Gastrocnemius medialis (tissue), 4 donors: ENCODE data around the gene CLEC4C. TPM values are rescaled to one million over a fixed set of nuclear protein-coding genes. Genes with fewer than 3 reads are reported as not detected.
"Not testable (repeated sequence)": the region's sequence is repeated elsewhere in the genome, so short reads cannot be mapped to it uniquely, and the experiment has no call there.

Experiments used
- ATAC-seq, 2 donors: fragments of 150-250 bp; one replicate each; pipeline ENCODE4 v1.9.1; 2016
- DNase-seq, 2 donors: peaks; one replicate each; pipeline ENCODE4 v3.0.0-alpha.2; 2019
- H3K27ac ChIP-seq, 4 donors: fragments of 200-600 bp; sonication (generic); 1 replicate in 1 of 4; 2 replicates in 3 of 4; pipeline ENCODE4 v1.5.1; 2016 to 2018; ENCODE audit warnings: mild to moderate bottlenecking in 2 of 4, moderate library complexity in 1 of 4
- H3K27me3 ChIP-seq, 3 donors: fragments of 200-600 bp; sonication (generic) in 2 of 3; 1 replicate in 1 of 3; 2 replicates in 2 of 3; pipeline versions ENCODE4 v1.5.1 to v1.6.0; 2016 to 2019; ENCODE audit warnings: mild to moderate bottlenecking in 1 of 3, moderate library complexity in 1 of 3
- H3K36me3 ChIP-seq, 2 donors: fragments of 200-600 bp; sonication (generic) in 1 of 2; one replicate each; pipeline ENCODE4 v1.5.1; 2017 to 2018
- H3K4me1 ChIP-seq, 2 donors: fragments of 200-600 bp; sonication (generic) in 1 of 2; one replicate each; pipeline ENCODE4 v1.5.1; 2016 to 2017; ENCODE audit warnings: mild to moderate bottlenecking in 2 of 2
- H3K4me3 ChIP-seq, 4 donors: fragments of 200-600 bp; sonication (generic) in 3 of 4; 1 replicate in 1 of 4; 2 replicates in 3 of 4; pipeline ENCODE4 v1.5.1; 2016 to 2019; ENCODE audit warnings: mild to moderate bottlenecking in 2 of 4
- H3K9me3 ChIP-seq, 3 donors: fragments of 200-600 bp; sonication (generic) in 2 of 3; 1 replicate in 1 of 3; 2 replicates in 2 of 3; pipeline ENCODE4 v1.5.1; 2016 to 2019
- CTCF ChIP-seq, 5 experiments: fragments of 450-650 bp in 3 of 5; fragments of 200-600 bp in 2 of 5; sonication (generic) in 2 of 5; IDR thresholded peaks in 4 of 5; conservative IDR thresholded peaks in 1 of 5; 1 replicate in 4 of 5; 2 replicates in 1 of 5; pipeline ENCODE4 v1.5.1; 2016 to 2019; ENCODE audit warnings: antibody characterized with exemption in 5 of 5, mild to moderate bottlenecking in 3 of 5, moderate library complexity in 3 of 5
- POLR2A ChIP-seq, 2 donors: fragments of 450-650 bp; IDR thresholded peaks; one replicate each; pipeline ENCODE4 v1.6.1; 2017; ENCODE audit warnings: antibody characterized with exemption in 2 of 2, mild to moderate bottlenecking in 2 of 2, moderate library complexity in 2 of 2
- in situ Hi-C, 4 donors: fragments of 200-750 bp; cut with MboI; loops; one replicate each; pipeline versions ENCODE4 v1.15.0 to v1.8.0; 2017; ENCODE audit warnings: low sequenced_read_pairs in 4 of 4
- intact Hi-C: fragments of 100-400 bp; cut with DNase I; formaldehyde crosslinking; loops from one replicate; pipeline ENCODE4 v1.15.1; 2023; ENCODE audit warnings: low total_unique reads
- total RNA-seq, 4 donors: library from RNA; depleted of rRNA; stranded (reverse); fragments of >200 nt; gene quantifications; one replicate each; pipeline versions ENCODE4 v1.1.0 to v1.2.3, GENCODE V29; 2016

Gene CLEC4C
- total RNA-seq, 4 donors from 2014 or later: not detected

DNA sequence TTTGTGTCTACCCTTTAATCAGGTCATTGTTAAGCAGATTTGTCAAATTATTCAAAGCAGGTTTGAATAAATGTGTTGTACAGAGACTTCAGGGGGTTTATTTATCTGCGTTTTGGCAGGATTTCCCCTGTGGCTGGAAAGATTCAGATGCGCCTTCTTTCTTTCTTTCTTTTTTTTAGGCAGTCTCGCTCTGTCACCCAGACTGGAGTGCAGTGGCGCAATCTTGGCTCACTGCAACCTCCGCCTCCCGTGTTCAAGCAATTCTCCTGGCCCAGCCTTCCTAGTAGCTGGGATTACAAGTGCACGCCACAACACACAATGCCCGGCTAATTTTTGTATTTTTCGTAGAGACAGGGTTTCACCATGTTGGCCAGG lies 11.6 kb upstream of the CLEC4C start:
- H3K36me3 ChIP-seq: no peaks in the 10 kb centered on the region
- DNase-seq (no peak), ATAC-seq (no peak)
- H3K9me3 ChIP-seq: no peaks in the 10 kb centered on the region
- TF ChIP-seq CTCF (IDR thresholded peaks at IDR 0.05 in 4 of 5, conservative IDR thresholded peaks at IDR 0.05 in 1 of 5) (no peak), POLR2A (IDR thresholded peaks at IDR 0.05) (no peak)
- intact Hi-C loops: no loop called here
- H3K4me1 ChIP-seq: no peaks in the 10 kb centered on the region
- H3K4me3 ChIP-seq: no peak overlapping the region
- no peaks in the 10 kb centered on the region for H3K27me3 ChIP-seq
- H3K27ac ChIP-seq: no peak overlapping the region
- in situ Hi-C loops: no loop called here

GRCh38 chr12:7756993-7757392 lies 9.8 kb upstream of the CLEC4C start:
- no peak for TF ChIP-seq CTCF (IDR thresholded peaks at IDR 0.05 in 4 of 5, conservative IDR thresholded peaks at IDR 0.05 in 1 of 5)
- TF ChIP-seq POLR2A (IDR thresholded peaks at IDR 0.05): no peak
- intact Hi-C loops (no loop called here), in situ Hi-C loops (no loop called here)
- DNase-seq: no peak
- Histone ChIP-seq H3K9me3 (no peaks in the 10 kb centered on the region), H3K4me1 (no peaks in the 10 kb centered on the region), H3K4me3 (no peak overlapping the region), H3K27me3 (no peaks in the 10 kb centered on the region), H3K36me3 (no peaks in the 10 kb centered on the region), H3K27ac (no peak overlapping the region)
- ATAC-seq: no peak

DNA sequence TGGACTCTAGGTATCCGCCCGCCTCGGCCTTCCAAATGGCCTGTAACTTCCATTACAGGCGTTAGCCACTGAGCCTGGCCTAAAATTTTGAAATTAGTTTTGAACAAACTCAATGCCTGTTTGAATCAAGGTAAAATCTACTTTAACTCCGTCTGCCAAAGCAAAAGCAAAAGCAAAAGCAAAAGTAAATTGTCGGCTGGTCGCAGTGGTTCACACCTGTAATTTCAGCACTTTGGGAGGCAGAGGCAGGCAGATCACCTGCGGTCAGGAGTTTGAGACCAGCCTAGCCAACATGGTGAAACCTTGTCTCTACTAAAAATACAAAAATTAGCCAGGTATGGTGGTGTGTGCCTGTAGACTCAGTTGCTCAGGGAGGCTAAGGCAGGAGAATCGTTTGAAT lies 8.5 kb upstream of the CLEC4C start:
- H3K4me1 ChIP-seq, intact Hi-C loops, H3K27me3 ChIP-seq, in situ Hi-C loops, ATAC-seq, H3K9me3 ChIP-seq, H3K36me3 ChIP-seq, H3K4me3 ChIP-seq, DNase-seq, H3K27ac ChIP-seq: not testable (repeated sequence)

DNA sequence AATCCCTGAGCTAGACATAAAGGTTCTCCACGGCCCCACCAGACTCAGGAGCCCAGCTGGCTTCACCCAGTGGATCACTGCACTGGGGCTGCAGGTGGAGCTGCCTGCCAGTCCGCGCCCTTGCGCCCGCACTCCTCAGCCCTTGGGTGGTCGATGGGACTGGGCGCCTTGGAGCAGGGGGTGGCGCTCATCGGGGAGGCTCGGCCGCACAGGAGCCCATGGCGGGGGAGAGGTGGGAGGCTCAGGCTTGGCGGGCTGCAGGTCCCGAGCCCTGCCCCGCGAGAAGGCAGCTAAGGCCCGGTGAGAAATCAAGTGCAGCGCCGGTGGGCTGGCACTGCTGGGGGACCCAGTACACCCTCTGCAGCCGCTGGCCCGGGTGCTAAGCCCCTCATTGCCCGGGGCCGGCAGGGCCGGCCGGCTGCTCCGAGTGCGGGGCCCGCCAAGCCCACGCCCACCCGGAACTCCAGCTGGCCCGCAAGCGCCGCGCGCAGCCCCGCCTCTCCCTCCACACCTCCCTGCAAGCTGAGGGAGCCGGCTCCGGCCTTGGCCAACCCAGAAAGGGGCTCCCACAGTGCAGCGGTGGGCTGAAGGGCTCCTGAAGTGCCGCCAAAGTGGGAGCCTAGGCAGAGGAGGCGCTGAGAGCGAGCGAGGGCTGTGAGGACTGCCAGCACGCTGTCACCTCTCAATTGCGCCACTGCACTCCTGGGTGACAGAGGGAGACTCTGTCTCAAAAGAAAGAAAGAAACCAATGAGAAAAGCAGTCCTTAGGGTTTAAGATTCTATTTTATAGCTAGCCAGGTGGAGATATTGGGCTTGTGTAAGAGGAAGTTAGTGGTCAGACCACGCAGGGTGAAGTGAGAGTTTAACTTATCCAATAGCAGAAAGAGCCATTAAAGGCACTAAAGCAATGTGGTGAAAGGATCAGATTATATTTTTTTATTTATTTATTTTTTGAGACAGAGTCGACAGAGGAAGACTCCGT lies 5.1 kb upstream of the CLEC4C start:
- H3K9me3 ChIP-seq, H3K27me3 ChIP-seq, DNase-seq, H3K4me1 ChIP-seq, H3K36me3 ChIP-seq, ATAC-seq, intact Hi-C loops, H3K27ac ChIP-seq, in situ Hi-C loops, H3K4me3 ChIP-seq: not testable (repeated sequence)

- no peak for TF ChIP-seq POLR2A (IDR thresholded peaks at IDR 0.05)
- TF ChIP-seq CTCF (IDR thresholded peaks at IDR 0.05 in 4 of 5, conservative IDR thresholded peaks at IDR 0.05 in 1 of 5): no peak
- no peak for DNase-seq
- no peaks in the 10 kb centered on the region for H3K4me1 ChIP-seq
- intact Hi-C loops (no loop called here), in situ Hi-C loops (no loop called here)
- no peak for ATAC-seq
- no peaks in the 10 kb centered on the region for H3K9me3 ChIP-seq
- no peaks in the 10 kb centered on the region for H3K36me3 ChIP-seq
- H3K4me3 ChIP-seq: no peak overlapping the region
- no peaks in the 10 kb centered on the region for H3K27me3 ChIP-seq
- no peak overlapping the region for H3K27ac ChIP-seq
These were observed 4.2 kb upstream of the CLEC4C start for GRCh38 chr12:7751394-7751793.
